ENCODE measurements around the gene KNOP1. TPM values are rescaled to one million over a fixed set of nuclear protein-coding genes. Genes with fewer than 3 reads are reported as not detected.
A peak's percentile ranks its signal among the peaks of the same experiment; 100 is the strongest.

Gene KNOP1
- total RNA-seq, 2 experiments from 2014 or later: 16.8 TPM

GRCh38 chr16:19751478-19752385, 33.7 kb upstream of the KNOP1 start:
- Mint-ChIP-seq H3K4me3 (no peak overlapping the region), H3K27ac (peak overlapping the region; percentile 1), H3K36me3 (ENCODE audit: low read depth) (no peaks in the 10 kb centered on the region), H3K9me3 (no peaks in the 10 kb centered on the region), H3K4me1 (no peaks in the 10 kb centered on the region), H3K27me3 (no peaks in the 10 kb centered on the region)
- POLR2A ChIA-PET: no interaction called here
- no peak for DNase-seq
- CTCF ChIA-PET: interaction anchor here (0.9 kb wide), 1 partner anchor 14 kb away, joined by 4 read pairs; no protein-coding TSS in a partner anchor

GRCh38 chr16:19749571-19750080, 31.6 kb upstream of the KNOP1 start:
- no peak overlapping the region for H3K4me3 Mint-ChIP-seq
- ChIA-PET POLR2A (no interaction called here), CTCF (interaction anchor here (0.5 to 1.2 kb wide), 2 partner anchors 10 to 185 kb away, joined by 3 to 4 read pairs; no protein-coding TSS in a partner anchor)
- no peaks in the 10 kb centered on the region for H3K9me3 Mint-ChIP-seq
- no peaks in the 10 kb centered on the region for H3K4me1 Mint-ChIP-seq
- no peak overlapping the region for H3K27ac Mint-ChIP-seq
- no peak for DNase-seq
- H3K27me3 Mint-ChIP-seq: no peaks in the 10 kb centered on the region
- no peaks in the 10 kb centered on the region for H3K36me3 Mint-ChIP-seq (ENCODE audit: low read depth)

DNA sequence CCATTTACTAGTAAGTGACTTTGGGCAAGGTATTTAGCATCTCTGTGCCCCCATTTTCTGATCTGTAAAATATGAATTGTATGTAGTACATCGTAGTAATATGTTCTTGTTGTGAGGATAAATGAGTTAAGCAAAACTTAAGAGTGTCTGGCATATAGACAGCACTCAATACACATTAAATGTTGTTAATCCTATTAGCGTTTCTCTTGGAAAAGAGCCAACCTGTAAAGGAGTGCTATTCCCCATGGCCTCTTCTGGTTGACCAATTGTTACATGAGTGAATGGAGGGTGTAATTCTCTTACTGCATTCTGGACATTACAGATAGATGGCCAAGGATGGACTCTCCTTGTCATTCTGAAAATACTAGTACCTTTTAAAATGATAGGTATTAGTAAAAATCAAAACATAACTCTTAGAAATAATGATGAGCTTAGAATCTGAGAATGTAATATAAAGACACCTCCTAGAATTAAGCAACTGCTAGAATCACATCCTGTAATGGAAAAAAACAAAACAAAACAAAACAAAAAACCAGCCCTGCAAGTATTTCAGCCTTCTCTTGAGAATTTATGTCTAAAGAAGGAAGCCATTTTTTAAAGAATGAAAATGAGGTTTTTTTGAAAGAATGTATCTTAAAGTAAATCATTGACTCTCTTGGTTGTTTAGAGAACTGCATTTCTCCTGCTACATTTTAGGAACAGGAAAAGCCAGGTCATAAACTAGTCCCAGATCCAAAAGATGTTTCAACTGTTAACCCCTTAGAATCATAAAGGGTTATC, 30.6 kb upstream of the KNOP1 start:
- Mint-ChIP-seq H3K27ac (no peak overlapping the region), H3K36me3 (ENCODE audit: low read depth) (no peaks in the 10 kb centered on the region), H3K4me3 (no peak overlapping the region), H3K27me3 (no peaks in the 10 kb centered on the region), H3K9me3 (no peaks in the 10 kb centered on the region), H3K4me1 (no peaks in the 10 kb centered on the region)
- CTCF ChIA-PET: no interaction called here
- DNase-seq: no peak
- POLR2A ChIA-PET: no interaction called here

- Mint-ChIP-seq H3K36me3 (ENCODE audit: low read depth) (no peaks in the 10 kb centered on the region), H3K27ac (no peak overlapping the region), H3K4me1 (no peaks in the 10 kb centered on the region), H3K27me3 (no peaks in the 10 kb centered on the region), H3K9me3 (no peaks in the 10 kb centered on the region), H3K4me3 (no peak overlapping the region)
- POLR2A ChIA-PET: no interaction called here
- DNase-seq: no peak
- CTCF ChIA-PET: no interaction called here
These were observed 28.5 kb upstream of the KNOP1 start for GRCh38 chr16:19746561-19746960.

DNA sequence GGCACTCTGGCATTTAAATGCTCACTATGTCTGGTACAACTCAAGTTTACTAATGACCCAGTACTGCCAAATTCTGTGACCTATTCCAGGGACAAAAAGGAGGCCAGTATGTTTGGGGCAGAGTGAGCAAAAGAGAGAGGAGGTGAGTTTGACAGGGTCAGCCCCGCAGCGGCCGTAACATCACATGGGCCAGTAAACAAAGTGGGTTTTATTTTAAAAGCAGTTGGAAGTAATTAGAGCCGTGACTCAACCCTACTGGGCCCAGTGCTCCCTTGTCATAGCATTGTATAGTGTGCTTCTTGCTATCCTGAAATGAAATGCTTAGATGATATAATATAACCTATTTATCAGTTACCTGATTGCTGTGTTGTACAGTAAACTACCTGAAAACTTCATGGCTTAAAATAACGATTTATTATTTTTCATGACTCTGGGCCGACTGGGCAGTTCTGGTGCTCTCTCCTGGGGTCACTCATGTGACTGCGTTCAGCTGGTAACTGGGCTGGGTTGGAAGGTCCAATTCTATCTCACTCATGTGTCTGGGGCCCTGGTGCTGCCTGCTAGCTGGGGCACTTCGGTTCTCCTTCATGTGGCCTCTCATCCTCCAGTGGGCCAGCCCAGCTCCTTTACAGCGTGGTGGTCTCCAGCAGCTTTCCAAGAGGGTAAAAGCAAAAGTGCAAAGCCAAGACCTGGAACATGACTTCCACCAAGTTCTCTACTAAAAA, 27.4 kb upstream of the KNOP1 start:
- Mint-ChIP-seq H3K4me3 (no peak overlapping the region), H3K4me1 (no peaks in the 10 kb centered on the region), H3K27me3 (no peaks in the 10 kb centered on the region), H3K27ac (no peak overlapping the region), H3K36me3 (ENCODE audit: low read depth) (no peaks in the 10 kb centered on the region), H3K9me3 (no peaks in the 10 kb centered on the region)
- ChIA-PET CTCF (no interaction called here), POLR2A (interaction anchor here (0.6 kb wide), 1 partner anchor 20 kb away, joined by 3 read pairs; no protein-coding TSS in a partner anchor)
- DNase-seq: no peak

DNA sequence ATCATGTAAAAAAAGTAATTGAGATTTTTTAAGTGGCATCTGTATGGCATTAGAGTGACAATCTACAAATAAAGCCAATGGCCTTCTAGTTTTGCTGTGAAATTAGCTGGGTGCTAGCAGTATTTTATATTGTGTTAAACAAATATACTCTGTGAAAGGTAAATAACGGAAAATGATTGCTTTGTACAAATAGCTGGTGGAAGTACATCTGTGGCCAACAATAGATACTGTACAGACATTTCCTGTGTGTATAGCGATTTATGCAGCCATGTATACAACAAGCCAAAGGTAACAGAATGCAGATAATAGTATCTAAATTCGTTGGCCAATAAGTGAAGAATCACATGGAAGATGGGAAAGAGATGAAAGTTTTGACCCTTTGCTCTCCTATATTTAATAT, 26.6 kb upstream of the KNOP1 start:
- Mint-ChIP-seq H3K27me3 (no peaks in the 10 kb centered on the region), H3K4me3 (no peak overlapping the region), H3K27ac (no peak overlapping the region), H3K4me1 (no peaks in the 10 kb centered on the region), H3K36me3 (ENCODE audit: low read depth) (no peaks in the 10 kb centered on the region), H3K9me3 (no peaks in the 10 kb centered on the region)
- CTCF ChIA-PET: interaction anchor here (0.7 kb wide), 1 partner anchor 29 kb away, joined by 3 read pairs; no protein-coding TSS in a partner anchor
- DNase-seq: no peak
- POLR2A ChIA-PET: no interaction called here

DNA sequence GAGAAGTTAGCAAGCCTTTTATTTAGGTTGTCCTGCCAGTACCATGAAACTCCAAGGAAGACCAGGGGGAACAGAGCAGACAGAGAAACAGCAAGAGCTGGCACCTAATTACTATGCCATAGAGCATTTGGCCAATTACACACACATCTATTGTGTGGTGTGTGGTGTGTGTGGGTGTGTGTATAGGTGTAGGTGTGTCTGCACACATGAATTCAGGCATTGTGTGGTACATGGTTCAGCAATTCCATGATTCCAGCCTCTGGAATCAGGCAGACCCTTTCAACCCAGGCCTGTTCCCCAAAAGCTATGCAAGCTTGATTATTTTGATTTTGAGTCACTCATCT, 25.8 kb upstream of the KNOP1 start:
- H3K9me3 Mint-ChIP-seq: no peaks in the 10 kb centered on the region
- H3K4me1 Mint-ChIP-seq: no peaks in the 10 kb centered on the region
- no peaks in the 10 kb centered on the region for H3K27me3 Mint-ChIP-seq
- no peaks in the 10 kb centered on the region for H3K36me3 Mint-ChIP-seq (ENCODE audit: low read depth)
- CTCF ChIA-PET: no interaction called here
- no peak for DNase-seq
- no peak overlapping the region for H3K4me3 Mint-ChIP-seq
- no peak overlapping the region for H3K27ac Mint-ChIP-seq
- POLR2A ChIA-PET: no interaction called here

GRCh38 chr16:19741354-19741753, 23.3 kb upstream of the KNOP1 start:
- H3K36me3 Mint-ChIP-seq (ENCODE audit: low read depth): no peaks in the 10 kb centered on the region
- no peak overlapping the region for H3K27ac Mint-ChIP-seq
- H3K4me3 Mint-ChIP-seq: no peak overlapping the region
- DNase-seq: no peak
- ChIA-PET CTCF (no interaction called here), POLR2A (no interaction called here)
- no peaks in the 10 kb centered on the region for H3K4me1 Mint-ChIP-seq
- no peaks in the 10 kb centered on the region for H3K27me3 Mint-ChIP-seq
- no peaks in the 10 kb centered on the region for H3K9me3 Mint-ChIP-seq

DNA sequence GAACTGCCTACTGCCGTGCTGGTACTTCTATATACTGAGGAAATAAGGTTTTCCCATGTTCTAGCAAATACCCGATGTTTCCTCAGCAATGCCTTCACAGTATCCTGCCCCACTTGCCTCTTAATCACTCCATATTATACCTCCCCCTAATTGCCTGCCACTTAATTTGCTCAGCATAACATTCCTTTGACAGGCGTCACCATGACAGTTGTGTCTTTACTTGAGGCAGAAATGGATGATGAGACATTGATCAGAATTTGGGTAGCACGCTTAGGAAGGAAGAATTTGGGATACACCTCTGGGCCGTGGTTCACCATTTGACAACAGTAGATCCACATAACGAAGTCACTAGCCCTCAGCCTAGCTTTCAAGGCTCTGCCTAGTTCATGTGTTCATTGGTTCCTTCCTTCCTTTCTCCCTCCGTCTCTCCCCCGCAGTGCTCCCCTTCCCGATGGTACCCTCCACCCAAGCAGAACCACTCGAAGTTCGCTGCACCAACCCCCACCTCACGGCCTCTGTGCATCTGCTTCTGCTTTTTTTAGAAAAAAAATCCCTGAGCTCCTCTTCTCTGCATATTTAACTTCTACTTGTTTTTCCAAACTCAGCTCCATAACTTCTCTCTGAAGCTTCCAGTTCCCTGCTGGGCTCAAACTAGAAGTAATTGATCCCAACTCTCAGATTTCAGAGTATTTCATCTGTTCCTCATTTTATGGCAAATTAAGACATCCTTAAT, 19.4 kb upstream of the KNOP1 start:
- ChIA-PET CTCF (interaction anchor here (1.3 kb wide), 1 partner anchor 14 kb away, joined by 4 read pairs; no protein-coding TSS in a partner anchor), POLR2A (no interaction called here)
- no peaks in the 10 kb centered on the region for H3K27me3 Mint-ChIP-seq
- no peaks in the 10 kb centered on the region for H3K36me3 Mint-ChIP-seq (ENCODE audit: low read depth)
- no peaks in the 10 kb centered on the region for H3K9me3 Mint-ChIP-seq
- H3K4me3 Mint-ChIP-seq: no peak overlapping the region
- DNase-seq: no peak
- H3K27ac Mint-ChIP-seq: no peak overlapping the region
- no peaks in the 10 kb centered on the region for H3K4me1 Mint-ChIP-seq

DNA sequence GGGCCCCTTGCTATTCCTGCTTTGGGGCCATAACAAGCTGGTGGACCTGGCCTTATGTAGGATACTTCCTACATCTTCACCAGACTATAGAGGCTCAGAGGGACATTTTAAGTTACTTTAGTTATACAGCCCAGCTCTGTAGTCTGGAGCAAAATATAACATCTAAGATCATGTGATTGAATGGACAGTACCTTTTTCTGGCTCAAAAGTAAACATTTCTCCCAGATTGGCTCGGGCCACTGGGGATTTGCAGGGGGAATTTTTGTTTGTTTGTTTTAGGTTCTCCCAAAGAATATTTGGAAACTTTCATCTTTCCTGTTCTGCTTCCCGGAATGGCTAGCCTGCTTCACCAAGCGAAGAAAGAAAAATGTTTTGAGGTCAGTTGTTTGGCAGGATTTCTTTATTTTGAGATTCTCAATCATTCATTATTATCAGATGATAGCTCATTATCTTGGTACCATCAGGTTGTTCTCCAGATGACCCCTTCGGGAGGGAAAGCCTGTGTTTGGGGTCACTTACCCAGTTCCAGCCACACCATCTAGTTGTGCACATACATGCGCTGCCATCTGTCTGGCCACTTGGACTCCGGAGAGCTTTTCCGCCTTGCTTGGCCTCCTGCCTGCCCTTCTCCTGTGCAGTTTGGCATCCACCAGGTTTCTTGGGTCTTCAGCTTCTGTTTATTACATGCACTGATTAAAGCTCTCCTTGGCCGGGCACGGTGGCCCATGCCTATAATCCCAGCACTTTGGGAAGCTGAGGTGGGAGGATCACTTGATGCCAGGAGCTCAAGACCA, 17.2 kb upstream of the KNOP1 start:
- H3K9me3 Mint-ChIP-seq: no peaks in the 10 kb centered on the region
- H3K4me3 Mint-ChIP-seq: no peak overlapping the region
- DNase-seq: no peak
- POLR2A ChIA-PET: no interaction called here
- no peaks in the 10 kb centered on the region for H3K27me3 Mint-ChIP-seq
- CTCF ChIA-PET: interaction anchor here (1.6 kb wide), 2 partner anchors 93 to 135 kb away, joined by 3 to 4 read pairs; no protein-coding TSS in a partner anchor
- no peaks in the 10 kb centered on the region for H3K4me1 Mint-ChIP-seq
- H3K36me3 Mint-ChIP-seq (ENCODE audit: low read depth): no peaks in the 10 kb centered on the region
- no peak overlapping the region for H3K27ac Mint-ChIP-seq

GRCh38 chr16:19733551-19733950, 15.5 kb upstream of the KNOP1 start:
- Mint-ChIP-seq H3K4me1 (no peaks in the 10 kb centered on the region), H3K27me3 (no peaks in the 10 kb centered on the region), H3K4me3 (no peak overlapping the region), H3K9me3 (no peaks in the 10 kb centered on the region), H3K36me3 (ENCODE audit: low read depth) (no peaks in the 10 kb centered on the region), H3K27ac (no peak overlapping the region)
- no peak for DNase-seq
- ChIA-PET CTCF (interaction anchor here (0.5 kb wide), 1 partner anchor 64 kb away, joined by 3 read pairs; no protein-coding TSS in a partner anchor), POLR2A (no interaction called here)

DNA sequence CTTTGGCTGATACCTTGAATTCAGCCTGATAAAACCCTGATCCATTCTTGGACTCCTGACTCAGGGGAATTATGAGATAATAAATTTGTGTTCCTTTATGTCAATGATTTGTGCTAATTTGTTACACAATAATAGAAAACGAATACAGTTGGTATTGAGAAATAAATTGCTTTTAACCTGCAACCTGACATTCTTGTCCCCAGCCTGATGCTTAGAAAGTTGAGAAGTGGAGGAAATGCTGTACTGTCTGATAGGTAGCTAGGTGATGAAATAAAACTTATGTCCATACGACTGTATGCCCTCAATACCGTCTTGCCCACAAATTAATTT, 10.6 kb upstream of the KNOP1 start:
- ChIA-PET CTCF (interaction anchor here (0.5 to 1.0 kb wide), 2 partner anchors 10 to 111 kb away, joined by 3 read pairs; no protein-coding TSS in a partner anchor), POLR2A (no interaction called here)
- Mint-ChIP-seq H3K27ac (no peak overlapping the region), H3K27me3 (no peaks in the 10 kb centered on the region), H3K36me3 (ENCODE audit: low read depth) (no peaks in the 10 kb centered on the region), H3K4me3 (no peak overlapping the region), H3K9me3 (no peaks in the 10 kb centered on the region), H3K4me1 (no peaks in the 10 kb centered on the region)
- DNase-seq: no peak

All from activated CD4-positive, alpha-beta T cell treated with anti-CD3 and anti-CD28 coated beads, Interleukin-2, amount 10 ng/mL, durations not matched to agents 7 days and 5 days (primary cell).